ENCODE data around the gene ZNF559. TPM values are rescaled to one million over a fixed set of nuclear protein-coding genes. Genes with fewer than 3 reads are reported as not detected.

The ZNF559 gene
- total and polyA plus RNA-seq, 2 of the 8 experiments (the other 6 are each of a cell fraction or from before 2014, with no cell fraction given), result 10.2 to 17.6 TPM

- no peak for FAIRE-seq
- Histone ChIP-seq H3K4me3 (ENCODE audit: extremely low read depth in 1 of 4, insufficient read depth in 2 of 4, low read depth in 3 of 4, low read length in 4 of 4) (no peak overlapping the region), H3K36me3 (ENCODE audit: control insufficient read depth in 2 of 4, insufficient read depth in 4 of 4, low read length in 3 of 4) (peaks cover 2 to 65% (median 33%) of the 10 kb centered on the region in 4 experiments; a peak in 7 of 8 replicates)
These were observed 21.0 kb downstream of the ZNF559 start for GRCh38 chr19:9345005-9345404.

More at GRCh38 chr19:9345005-9345404, 21.0 kb downstream of the ZNF559 start:
- H2AFZ ChIP-seq (ENCODE audit: low read length), result no peak overlapping the region
- H2BK20ac ChIP-seq (ENCODE audit: low read length), result no peak overlapping the region
- H3K79me1 ChIP-seq (ENCODE audit: low read depth, low read length), result no peaks in the 10 kb centered on the region
- no peak overlapping the region for H3K9ac ChIP-seq (replicated peaks in 1 of 4; ENCODE audit: extremely low read depth in 1 of 4, low read depth in 3 of 4, low read length in 3 of 4)
- no peaks in the 10 kb centered on the region for H4K20me1 ChIP-seq (replicated peaks in 1 of 2; ENCODE audit: control insufficient read depth in 1 of 2, insufficient read depth in 2 of 2, low read length in 2 of 2)
- H3K23me2 ChIP-seq (ENCODE audit: low read depth, low read length), result no peaks in the 10 kb centered on the region
- CTCF ChIA-PET (ENCODE audit: partially characterized antibody), result no interaction called here
- no peak overlapping the region for H2BK15ac ChIP-seq (ENCODE audit: low read length)
- no peak for TF ChIP-seq GABPA (IDR thresholded peaks at IDR 0.05; ENCODE audit: borderline replicate concordance, insufficient read depth, low read length)
- H3K27ac ChIP-seq (ENCODE audit: low read depth, low read length), result no peak overlapping the region
- H3K56ac ChIP-seq (replicated peaks; ENCODE audit: insufficient read length, low read depth, low read length), result no peak overlapping the region
- no peak overlapping the region for H3K4ac ChIP-seq (replicated peaks; ENCODE audit: insufficient read length, low read depth, low read length)
- H3K79me2 ChIP-seq (ENCODE audit: control insufficient read depth in 1 of 2, insufficient read depth in 2 of 2, low read length in 2 of 2), result no peaks in the 10 kb centered on the region
- peaks cover 67 to 72% of the 10 kb centered on the region in 2 experiments for H3K9me3 ChIP-seq (ENCODE audit: insufficient read depth in 2 of 2, low read depth in 1 of 2, low read length in 1 of 2)
- H3K23ac ChIP-seq (ENCODE audit: insufficient read length), result no peak overlapping the region
- H3K4me1 ChIP-seq (replicated peaks in 1 of 4; ENCODE audit: control insufficient read depth in 3 of 4, insufficient read depth in 4 of 4, low read length in 3 of 4), result no peaks in the 10 kb centered on the region
- H4K5ac ChIP-seq (ENCODE audit: insufficient read length, low read depth, low read length), result no peak overlapping the region
- WGBS, 2 experiments (ENCODE audit: extremely low coverage in 1 of 2, insufficient coverage in 1 of 2, insufficient read length in 1 of 2, insufficient replicate concordance in 2 of 2, low coverage in 1 of 2, low lambda C conversion rate in 2 of 2, missing lambda C conversion rate in 1 of 2), result 86% methylated on average over 2 of the region's 2 CpGs; no CpG with 5 or more reads in 1 of the 2 experiments
- DNase-seq (ENCODE audit: low read depth in 1 of 2, low spot score in 2 of 2), result no peak
- H2BK12ac ChIP-seq (ENCODE audit: low read depth, low read length), result no peak overlapping the region
- H2BK5ac ChIP-seq (ENCODE audit: low read depth, low read length), result no peak overlapping the region
- no peak overlapping the region for H4K8ac ChIP-seq (ENCODE audit: extremely low read depth, insufficient read depth, low read length)
- H3K4me2 ChIP-seq (ENCODE audit: insufficient read depth in 1 of 2, low read depth in 2 of 2, low read length in 2 of 2), result no peak overlapping the region
- no peak overlapping the region for H2AK5ac ChIP-seq (ENCODE audit: low read depth, low read length)
- H3K18ac ChIP-seq (ENCODE audit: extremely low read depth, low read length), result no peak overlapping the region
- H2BK120ac ChIP-seq (replicated peaks; ENCODE audit: low read depth, low read length), result no peak overlapping the region
- POLR2A ChIA-PET (ENCODE audit: partially characterized antibody), result no interaction called here
- no peak overlapping the region for H3K14ac ChIP-seq (ENCODE audit: insufficient read length)
- H3K27me3 ChIP-seq (replicated peaks in 1 of 4; ENCODE audit: control insufficient read depth in 3 of 4, extremely low read depth in 1 of 4, insufficient read depth in 3 of 4, low read length in 3 of 4), result no peaks in the 10 kb centered on the region
- H4K91ac ChIP-seq (replicated peaks; ENCODE audit: insufficient read length, low read length), result no peak overlapping the region

Data from H1 (cell line).